Liver (tissue), 9 donors: ENCODE data around the gene SOBP. TPM values are rescaled to one million over a fixed set of nuclear protein-coding genes. Genes with fewer than 3 reads are reported as not detected.

ENCODE experiments used
- DNase-seq: peaks from one replicate; pipeline ENCODE4 v3.0.0-alpha.2; 2017; ENCODE audit warnings: low spot score
- H3K27ac ChIP-seq, 2 donors: one replicate each; pipeline ENCODE4 v1.7.0; 2013; ENCODE audit warnings: inconsistent platforms in 2 of 2, low read length in 2 of 2, control low read depth in 1 of 2, low read depth in 1 of 2, mild to moderate bottlenecking in 1 of 2
- H3K27me3 ChIP-seq, 4 donors: one replicate each; pipeline versions ENCODE4 v1.6.1 to v1.7.0; 2013; ENCODE audit warnings: low read length in 3 of 4, inconsistent platforms in 1 of 4, mild to moderate bottlenecking in 1 of 4, moderate library complexity in 1 of 4; ENCODE audit not compliant: control insufficient read depth in 4 of 4, insufficient read depth in 4 of 4
- H3K36me3 ChIP-seq, 4 donors: one replicate each; pipeline versions ENCODE4 v1.6.1 to v1.7.0; 2013; ENCODE audit warnings: low read length in 3 of 4, mild to moderate bottlenecking in 3 of 4, low read depth in 1 of 4, moderate library complexity in 1 of 4; ENCODE audit not compliant: control insufficient read depth in 4 of 4, insufficient read depth in 3 of 4
- H3K4me1 ChIP-seq, 4 donors: one replicate each; pipeline versions ENCODE4 v1.6.1 to v1.7.0; 2013; ENCODE audit warnings: low read length in 3 of 4, mild to moderate bottlenecking in 3 of 4, moderate library complexity in 1 of 4; ENCODE audit not compliant: control insufficient read depth in 4 of 4, insufficient read depth in 4 of 4
- H3K4me3 ChIP-seq, 3 donors: one replicate each; pipeline versions ENCODE4 v1.6.1 to v1.7.0; 2013; ENCODE audit warnings: low read length in 3 of 3, control low read depth in 1 of 3, low read depth in 1 of 3, mild to moderate bottlenecking in 1 of 3
- H3K9ac ChIP-seq, 2 donors: one replicate each; pipeline ENCODE4 v1.7.0; 2013; ENCODE audit warnings: low read length in 2 of 2, mild to moderate bottlenecking in 2 of 2, moderate library complexity in 2 of 2, control low read depth in 1 of 2, low read depth in 1 of 2
- H3K9me3 ChIP-seq, 4 donors: one replicate each; pipeline versions ENCODE4 v1.6.1 to v1.7.0; 2013; ENCODE audit warnings: low read length in 3 of 4; ENCODE audit not compliant: control insufficient read depth in 4 of 4
- ATF3 ChIP-seq: IDR thresholded peaks from 2 replicates; pipeline ENCODE4 v1.6.1; 2016; ENCODE audit warnings: antibody characterized with exemption
- CTCF ChIP-seq: fragments of 150-350 bp; IDR thresholded peaks from 2 replicates; pipeline ENCODE4 v1.5.1; 2017; ENCODE audit warnings: improper control_type of control experiment, low read depth, low read length; ENCODE audit not compliant: missing input control
- EGR1 ChIP-seq, 2 donors: IDR thresholded peaks; 2 replicates each; pipeline ENCODE4 v1.6.1; 2016 to 2018; ENCODE audit warnings: antibody characterized with exemption in 2 of 2, low read depth in 2 of 2
- GABPA ChIP-seq, 2 donors: IDR thresholded peaks in 1 of 2; conservative IDR thresholded peaks in 1 of 2; 2 replicates each; pipeline ENCODE4 v1.6.1; 2016; ENCODE audit warnings: antibody characterized with exemption in 2 of 2, mild to moderate bottlenecking in 1 of 2, moderate library complexity in 1 of 2
- HNF4A ChIP-seq, 2 donors: conservative IDR thresholded peaks; 2 replicates each; pipeline ENCODE4 v1.6.1; 2016; ENCODE audit warnings: antibody characterized with exemption in 2 of 2, mild to moderate bottlenecking in 2 of 2
- HNF4G ChIP-seq: IDR thresholded peaks from 2 replicates; pipeline ENCODE4 v1.6.1; 2016; ENCODE audit warnings: antibody characterized with exemption
- JUND ChIP-seq, 2 donors: IDR thresholded peaks; 2 replicates each; pipeline ENCODE4 v1.6.1; 2016; ENCODE audit warnings: antibody characterized with exemption in 2 of 2
- NR2F2 ChIP-seq: IDR thresholded peaks from 2 replicates; pipeline ENCODE4 v1.6.1; 2016; ENCODE audit warnings: antibody characterized with exemption
- RAD21 ChIP-seq, 2 donors: IDR thresholded peaks; 2 replicates each; pipeline ENCODE4 v1.6.1; 2016; ENCODE audit warnings: antibody characterized with exemption in 2 of 2, mild to moderate bottlenecking in 2 of 2
- RXRA ChIP-seq, 2 donors: IDR thresholded peaks; 2 replicates each; pipeline ENCODE4 v1.6.1; 2017 to 2018; ENCODE audit warnings: antibody characterized with exemption in 2 of 2, mild to moderate bottlenecking in 1 of 2
- SP1 ChIP-seq: IDR thresholded peaks from 2 replicates; pipeline ENCODE4 v1.6.1; 2018; ENCODE audit warnings: antibody characterized with exemption, mild to moderate bottlenecking
- TAF1 ChIP-seq: conservative IDR thresholded peaks from 2 replicates; pipeline ENCODE4 v1.6.1; 2016; ENCODE audit warnings: antibody characterized with exemption, mild to moderate bottlenecking
- YY1 ChIP-seq: IDR thresholded peaks from 2 replicates; pipeline ENCODE4 v1.6.1; 2016; ENCODE audit warnings: antibody characterized with exemption, mild to moderate bottlenecking
- WGBS: extraction: QIAGEN DNeasy Blood & Tissue Kit; methylation state at CpG from one replicate; pipeline ENCODE4 v1.1.7; 2013; 5-methylcytosine and 5-hydroxymethylcytosine counted together
- polyA plus RNA-seq, 2 donors: library from polyadenylated mRNA; stranded (reverse) in 1 of 2; unstranded in 1 of 2; fragments of 200-250 nt in 1 of 2; fragments of >200 nt in 1 of 2; fragmentation: Nextera tagmentation in 1 of 2; extraction: Ambion mirVana in 1 of 2; gene quantifications; one replicate each; pipeline versions ENCODE4 v1.2.1 to v1.2.3, GENCODE V29; 2013 to 2015
- total RNA-seq, 2 donors: library from RNA; depleted of rRNA; stranded (reverse); fragments of >200 nt; gene quantifications; one replicate each; pipeline ENCODE4 v1.2.3, GENCODE V29; 2014
- TF ChIP-seq, protein P1 (sequence below): IDR thresholded peaks from 2 replicates; pipeline ENCODE4 v1.6.1; 2016; ENCODE audit warnings: antibody characterized with exemption
- TF ChIP-seq, protein P2 (sequence below): IDR thresholded peaks from 2 replicates; pipeline ENCODE4 v1.6.1; 2016; ENCODE audit warnings: antibody characterized with exemption, mild to moderate bottlenecking
- TF ChIP-seq, protein P3 (sequence below): IDR thresholded peaks from 2 replicates; pipeline ENCODE4 v1.6.1; 2016; ENCODE audit warnings: antibody characterized with exemption
- donor health status: healthy.
- donor health status: healthy.
- donor health status: healthy.
- donor health status: healthy.
- donor health status: healthy.

Gene SOBP
- total and polyA plus RNA-seq, 4 donors = 0.99 to 5.4 (median 1.9) TPM

GRCh38 chr6:107645740-107646139, 155.8 kb downstream of the SOBP start (continued):
- TF ChIP-seq ATF3 (no peak), NR2F2 (no peak), RXRA (IDR thresholded peaks at IDR 0.05) (no peak), YY1 (no peak), JUND (IDR thresholded peaks at IDR 0.05) (no peak), EGR1 (IDR thresholded peaks at IDR 0.05; ENCODE audit: low read depth in 2 of 2) (no peak)
- TF ChIP-seq, protein P1, sequence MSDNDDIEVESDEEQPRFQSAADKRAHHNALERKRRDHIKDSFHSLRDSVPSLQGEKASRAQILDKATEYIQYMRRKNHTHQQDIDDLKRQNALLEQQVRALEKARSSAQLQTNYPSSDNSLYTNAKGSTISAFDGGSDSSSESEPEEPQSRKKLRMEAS = no peak

DNA sequence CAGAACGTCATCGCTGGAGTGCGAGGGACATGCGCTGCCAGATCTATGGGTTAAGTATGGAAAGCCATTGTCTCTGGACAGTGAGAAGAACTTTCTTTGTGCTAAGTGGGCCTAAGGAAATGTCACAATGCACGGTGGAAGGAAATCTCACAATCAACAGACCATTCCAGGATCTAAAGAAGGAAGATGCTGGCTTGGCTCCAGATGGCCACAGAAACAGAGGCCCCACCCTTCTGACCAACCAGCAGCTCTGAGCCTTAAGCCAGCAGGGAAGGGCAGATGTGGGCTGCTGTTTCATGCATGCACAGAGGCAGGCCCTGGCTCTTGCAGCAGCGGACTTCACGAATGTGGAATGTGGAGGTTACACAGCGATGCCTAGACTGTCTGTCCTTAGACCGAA, 156.3 kb downstream of the SOBP start:
- Histone ChIP-seq H3K9ac (no peak overlapping the region), H3K9me3 (no peaks in the 10 kb centered on the region), H3K4me1 (peaks cover 0 to 11% (median 8%) of the 10 kb centered on the region in 4 donors), H3K36me3 (no peaks in the 10 kb centered on the region), H3K27me3 (no peaks in the 10 kb centered on the region), H3K4me3 (no peak overlapping the region), H3K27ac (no peak overlapping the region)
- WGBS = 82% methylated on average over 9 of the region's 9 CpGs
- no peak for TF ChIP-seq RAD21 (IDR thresholded peaks at IDR 0.05)
- no peak for TF ChIP-seq YY1
- no peak for TF ChIP-seq JUND (IDR thresholded peaks at IDR 0.05)
- no peak for TF ChIP-seq HNF4A (conservative IDR thresholded peaks at IDR 0.05)
- no peak for TF ChIP-seq SP1
- no peak for TF ChIP-seq GABPA (IDR thresholded peaks at IDR 0.05 in 1 of 2, conservative IDR thresholded peaks at IDR 0.05 in 1 of 2)
- no peak for TF ChIP-seq HNF4G
- TF ChIP-seq, protein P2, sequence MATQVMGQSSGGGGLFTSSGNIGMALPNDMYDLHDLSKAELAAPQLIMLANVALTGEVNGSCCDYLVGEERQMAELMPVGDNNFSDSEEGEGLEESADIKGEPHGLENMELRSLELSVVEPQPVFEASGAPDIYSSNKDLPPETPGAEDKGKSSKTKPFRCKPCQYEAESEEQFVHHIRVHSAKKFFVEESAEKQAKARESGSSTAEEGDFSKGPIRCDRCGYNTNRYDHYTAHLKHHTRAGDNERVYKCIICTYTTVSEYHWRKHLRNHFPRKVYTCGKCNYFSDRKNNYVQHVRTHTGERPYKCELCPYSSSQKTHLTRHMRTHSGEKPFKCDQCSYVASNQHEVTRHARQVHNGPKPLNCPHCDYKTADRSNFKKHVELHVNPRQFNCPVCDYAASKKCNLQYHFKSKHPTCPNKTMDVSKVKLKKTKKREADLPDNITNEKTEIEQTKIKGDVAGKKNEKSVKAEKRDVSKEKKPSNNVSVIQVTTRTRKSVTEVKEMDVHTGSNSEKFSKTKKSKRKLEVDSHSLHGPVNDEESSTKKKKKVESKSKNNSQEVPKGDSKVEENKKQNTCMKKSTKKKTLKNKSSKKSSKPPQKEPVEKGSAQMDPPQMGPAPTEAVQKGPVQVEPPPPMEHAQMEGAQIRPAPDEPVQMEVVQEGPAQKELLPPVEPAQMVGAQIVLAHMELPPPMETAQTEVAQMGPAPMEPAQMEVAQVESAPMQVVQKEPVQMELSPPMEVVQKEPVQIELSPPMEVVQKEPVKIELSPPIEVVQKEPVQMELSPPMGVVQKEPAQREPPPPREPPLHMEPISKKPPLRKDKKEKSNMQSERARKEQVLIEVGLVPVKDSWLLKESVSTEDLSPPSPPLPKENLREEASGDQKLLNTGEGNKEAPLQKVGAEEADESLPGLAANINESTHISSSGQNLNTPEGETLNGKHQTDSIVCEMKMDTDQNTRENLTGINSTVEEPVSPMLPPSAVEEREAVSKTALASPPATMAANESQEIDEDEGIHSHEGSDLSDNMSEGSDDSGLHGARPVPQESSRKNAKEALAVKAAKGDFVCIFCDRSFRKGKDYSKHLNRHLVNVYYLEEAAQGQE = no peak
- TF ChIP-seq, protein P1 = no peak
- no peak for TF ChIP-seq TAF1
- no peak for TF ChIP-seq NR2F2
- TF ChIP-seq, protein P3, sequence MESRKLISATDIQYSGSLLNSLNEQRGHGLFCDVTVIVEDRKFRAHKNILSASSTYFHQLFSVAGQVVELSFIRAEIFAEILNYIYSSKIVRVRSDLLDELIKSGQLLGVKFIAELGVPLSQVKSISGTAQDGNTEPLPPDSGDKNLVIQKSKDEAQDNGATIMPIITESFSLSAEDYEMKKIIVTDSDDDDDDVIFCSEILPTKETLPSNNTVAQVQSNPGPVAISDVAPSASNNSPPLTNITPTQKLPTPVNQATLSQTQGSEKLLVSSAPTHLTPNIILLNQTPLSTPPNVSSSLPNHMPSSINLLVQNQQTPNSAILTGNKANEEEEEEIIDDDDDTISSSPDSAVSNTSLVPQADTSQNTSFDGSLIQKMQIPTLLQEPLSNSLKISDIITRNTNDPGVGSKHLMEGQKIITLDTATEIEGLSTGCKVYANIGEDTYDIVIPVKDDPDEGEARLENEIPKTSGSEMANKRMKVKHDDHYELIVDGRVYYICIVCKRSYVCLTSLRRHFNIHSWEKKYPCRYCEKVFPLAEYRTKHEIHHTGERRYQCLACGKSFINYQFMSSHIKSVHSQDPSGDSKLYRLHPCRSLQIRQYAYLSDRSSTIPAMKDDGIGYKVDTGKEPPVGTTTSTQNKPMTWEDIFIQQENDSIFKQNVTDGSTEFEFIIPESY = no peak
- no peak for TF ChIP-seq CTCF
- no peak for TF ChIP-seq ATF3
- TF ChIP-seq EGR1 (IDR thresholded peaks at IDR 0.05; ENCODE audit: low read depth in 2 of 2) = no peak
- no peak for DNase-seq
